Heart left ventricle (tissue), 13 donors: ENCODE data around the gene CFAP99.

ENCODE experiments used
- CTCF ChIP-seq, 12 donors: fragments of 200-600 bp; sonication (generic) in 4 of 12; IDR thresholded peaks; one replicate each; pipeline versions ENCODE4 v1.5.0 to v1.8.0; 2018 to 2022; ENCODE audit warnings: antibody characterized with exemption in 12 of 12, mild to moderate bottlenecking in 5 of 12
- POLR2A ChIP-seq, 2 donors: fragments of 450-650 bp; IDR thresholded peaks; one replicate each; pipeline ENCODE4 v1.6.1; 2017; ENCODE audit warnings: antibody characterized with exemption in 2 of 2, mild to moderate bottlenecking in 2 of 2, moderate library complexity in 2 of 2
- donor health status: ischemic (EF 13 %, LVEDD 7.1; RV severe dilation, severe dysfunction).
- donor health status: DM: no; HTN: yes; CAD: no.
- donor health status: DM: no; HTN: no; CAD: no.
- donor health status: ischemic (EF 25% LVEDD 6.9; RV normal size, moderate dysfunction).
- donor health status: ischemic (EF 25% LVEDD 5.7; RV mildly dilated, moderate dysfunction).
- donor health status: ischemic (EF 35%, LVEDD 5.7; RV mildly dilated, moderate dysfunction).
- donor health status: nonischemic (EF 11% LVEDD 7.7; RV severe dilation, severe dysfunction).
- donor health status: DM: yes; HTN: yes; CAD: no.
- donor health status: PGD.
- donor health status: ischemic (EF 29% LVEDD 5.4; RV normal size, mild dysfunction).
- donor health status: nonischemic (EF 23%, LVEDD 6.1; RV moderate dilation, normal function).

- no peak for TF ChIP-seq CTCF (IDR thresholded peaks at IDR 0.05)
- no peak for TF ChIP-seq POLR2A (IDR thresholded peaks at IDR 0.05)
Observed at GRCh38 chr4:2432991-2433530, 14.3 kb downstream of the CFAP99 start.
